HG03378 (cell line): ENCODE data around the gene PLEKHG4B.
"Not testable (repeated sequence)": the region's sequence is repeated elsewhere in the genome, so short reads cannot be mapped to it uniquely, and the experiment has no call there.

Source experiments
- ATAC-seq: cut with Tn5 transposase; IDR thresholded peaks from one replicate; pipeline ENCODE4 v1.9.1; 2021; ENCODE audit warnings: mild to moderate bottlenecking, moderate library complexity; ENCODE audit not compliant: unreplicated experiment

The PLEKHG4B gene

DNA sequence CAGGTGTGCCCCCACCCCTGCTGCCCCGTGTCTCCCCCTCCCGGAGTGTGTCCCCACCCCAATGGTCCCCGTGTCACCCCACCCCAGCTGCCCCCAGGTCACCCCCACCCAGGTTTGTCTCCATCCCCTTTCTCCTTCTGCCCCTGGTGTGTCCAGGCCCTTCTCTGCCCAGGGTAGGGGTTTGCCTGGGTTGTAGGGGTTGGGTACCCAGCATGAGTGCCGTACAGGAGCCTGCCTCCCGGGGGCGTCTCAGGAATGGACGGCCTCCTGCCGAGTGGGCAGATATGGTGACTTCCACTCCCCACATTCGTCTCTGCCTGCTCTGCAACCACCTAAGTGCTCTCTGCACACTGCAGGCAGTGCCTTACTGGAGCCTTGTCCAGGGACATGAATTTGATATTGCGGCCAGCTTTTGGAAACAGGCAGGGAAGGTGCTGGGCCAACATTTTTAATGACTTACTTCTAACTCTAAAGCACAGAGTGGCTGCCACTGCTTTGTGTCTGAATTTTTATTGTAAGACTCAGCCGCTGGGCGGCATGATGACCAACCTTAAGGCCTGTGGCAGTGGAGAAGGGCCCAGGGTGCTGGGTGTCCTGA lies 106.0 kb downstream of the PLEKHG4B start:
- no peak for ATAC-seq

- no peak for ATAC-seq
These were observed 106.7 kb downstream of the PLEKHG4B start for GRCh38 chr5:198516-199196.

DNA sequence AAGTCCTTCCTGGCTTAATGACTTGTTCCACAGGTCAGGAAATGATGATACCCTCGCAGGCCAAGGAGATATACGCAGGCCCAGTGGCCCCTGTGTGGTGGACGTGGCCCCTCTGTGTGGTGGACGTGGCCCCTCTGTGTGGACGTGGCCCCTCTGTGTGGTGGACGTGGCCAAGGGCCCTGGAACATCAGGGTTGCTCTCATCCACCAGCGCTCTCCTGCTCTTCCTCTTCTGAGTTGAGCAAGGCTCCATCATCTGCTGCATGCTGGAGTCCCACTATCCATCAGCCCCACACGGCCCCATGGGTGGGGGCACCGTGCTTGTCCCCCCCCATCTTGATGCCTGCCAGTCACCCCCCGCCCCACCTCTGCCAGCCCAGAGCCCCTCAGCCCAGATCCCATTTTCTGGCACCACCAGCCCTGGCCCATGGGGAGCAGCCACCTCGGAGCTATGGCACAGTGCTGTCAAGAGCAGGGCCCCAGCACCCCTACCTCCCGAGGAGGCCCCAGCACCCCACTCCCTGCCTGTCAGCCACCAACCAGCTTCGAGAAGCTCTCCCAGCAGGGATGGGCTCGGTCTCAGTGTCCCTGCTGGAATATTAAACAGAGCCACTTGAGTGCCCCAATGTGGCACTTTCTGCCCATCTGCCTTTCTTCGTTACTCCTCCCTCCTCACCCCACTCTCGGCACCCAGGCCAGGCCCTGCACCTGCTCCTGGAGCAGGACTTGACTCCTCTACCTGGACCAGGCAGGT lies 107.4 kb downstream of the PLEKHG4B start:
- ATAC-seq: no peak

DNA sequence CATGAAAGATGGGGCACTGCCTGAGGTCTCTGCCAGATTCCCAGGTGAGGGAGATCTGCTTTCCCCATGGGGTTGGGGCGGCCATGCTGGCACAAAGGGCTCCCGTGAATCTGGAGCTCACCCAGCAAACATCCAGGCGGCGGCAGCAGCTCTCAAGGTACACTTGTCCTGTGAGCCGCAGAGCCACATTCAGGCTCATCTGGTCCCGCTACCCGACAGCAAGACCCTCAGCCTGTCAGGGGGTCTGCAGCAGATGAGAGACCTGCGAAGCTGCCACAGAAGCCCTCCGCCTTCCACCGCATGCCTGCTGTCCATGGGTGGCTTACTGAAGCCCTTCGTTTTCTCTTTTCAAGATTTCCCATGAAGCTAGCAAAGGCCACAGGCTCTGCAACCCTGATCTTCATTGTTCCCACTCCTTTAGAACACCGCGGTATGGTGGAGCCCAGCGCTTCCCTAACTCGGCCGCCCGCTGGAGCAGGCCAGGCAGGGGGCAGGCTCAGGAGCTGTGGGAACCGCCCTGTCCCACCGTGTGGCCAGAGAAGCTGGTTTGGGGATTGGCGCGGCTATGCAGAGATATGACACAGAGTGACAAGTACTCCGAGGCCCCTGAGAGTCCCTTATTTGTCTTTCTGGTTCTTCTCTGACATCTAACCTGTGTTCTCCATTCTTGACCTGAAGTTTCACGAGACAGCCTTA lies 108.1 kb downstream of the PLEKHG4B start:
- no peak for ATAC-seq

DNA sequence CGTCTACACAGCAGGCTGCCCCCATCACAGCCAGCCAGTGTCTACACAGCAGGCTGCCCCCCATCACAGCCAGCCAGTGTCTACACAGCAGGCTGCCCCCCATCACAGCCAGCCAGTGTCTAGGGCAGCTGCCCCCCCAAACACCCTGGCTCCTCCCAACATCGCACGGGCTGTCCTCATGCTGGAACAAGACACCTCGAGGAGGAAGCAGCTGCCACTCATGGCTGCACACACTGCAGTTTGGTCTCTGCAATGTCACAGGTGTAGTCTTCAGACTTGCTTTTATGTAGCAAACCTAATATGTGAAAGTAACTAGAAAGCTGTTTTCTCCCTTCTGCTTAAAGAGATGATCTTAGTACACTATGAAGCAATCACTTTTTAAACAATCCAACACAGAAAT lies 109.0 kb downstream of the PLEKHG4B start:
- ATAC-seq: no peak

GRCh38 chr5:201672-202071 lies 109.7 kb downstream of the PLEKHG4B start:
- ATAC-seq: no peak

GRCh38 chr5:203246-203930 lies 111.4 kb downstream of the PLEKHG4B start:
- ATAC-seq: no peak

- ATAC-seq: no peak
These were observed 112.0 kb downstream of the PLEKHG4B start for GRCh38 chr5:204001-204400.

DNA sequence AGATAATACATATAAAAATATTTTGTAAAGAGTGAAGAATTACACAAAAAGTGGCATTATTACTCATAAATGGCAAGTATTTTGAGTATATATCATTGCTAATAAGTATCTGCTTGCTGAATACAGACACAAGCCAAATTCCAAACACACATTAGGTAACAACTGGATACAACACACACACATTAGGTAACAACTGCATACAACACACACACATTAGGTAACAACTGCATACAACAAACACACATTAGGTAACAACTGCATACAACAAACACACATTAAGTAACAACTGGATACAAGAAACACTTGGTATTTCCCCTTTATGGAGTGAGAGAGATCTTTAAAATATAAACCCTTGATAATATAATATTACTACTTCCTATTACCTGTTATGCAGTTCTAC lies 112.5 kb downstream of the PLEKHG4B start:
- ATAC-seq: no peak

DNA sequence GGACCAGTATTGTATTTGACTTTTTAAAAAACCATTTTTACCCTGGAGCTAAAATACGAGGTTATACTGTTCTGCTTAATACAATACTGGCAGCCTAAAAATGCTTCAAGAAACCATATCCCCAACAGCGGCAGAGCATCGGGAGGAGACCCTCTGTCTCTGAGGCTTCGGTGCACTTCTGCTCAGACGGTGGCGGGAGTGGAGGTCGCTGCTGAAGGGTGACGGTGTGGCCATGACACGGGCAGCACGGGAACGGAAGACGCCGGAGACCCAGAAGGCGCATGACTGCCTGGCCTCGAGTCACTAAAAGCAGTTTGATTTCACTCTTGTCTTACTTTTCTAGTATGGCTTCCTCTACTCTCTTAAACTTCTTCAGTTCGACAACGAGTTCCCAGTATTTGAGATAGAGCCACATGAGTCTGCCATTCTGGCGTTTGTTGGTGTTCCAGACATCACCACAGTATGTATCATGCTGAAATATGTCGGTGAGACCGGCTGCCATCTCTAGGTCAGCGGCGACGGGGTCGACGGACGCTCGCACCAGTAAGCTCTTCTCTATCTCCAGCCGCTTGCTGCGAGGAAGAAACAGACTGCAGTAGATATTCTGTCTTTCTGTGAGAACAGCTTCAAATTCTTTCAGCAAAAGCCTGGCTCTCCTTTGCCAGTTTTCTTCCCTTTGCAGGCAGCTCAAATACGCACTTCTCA lies 113.2 kb downstream of the PLEKHG4B start:
- no peak for ATAC-seq

DNA sequence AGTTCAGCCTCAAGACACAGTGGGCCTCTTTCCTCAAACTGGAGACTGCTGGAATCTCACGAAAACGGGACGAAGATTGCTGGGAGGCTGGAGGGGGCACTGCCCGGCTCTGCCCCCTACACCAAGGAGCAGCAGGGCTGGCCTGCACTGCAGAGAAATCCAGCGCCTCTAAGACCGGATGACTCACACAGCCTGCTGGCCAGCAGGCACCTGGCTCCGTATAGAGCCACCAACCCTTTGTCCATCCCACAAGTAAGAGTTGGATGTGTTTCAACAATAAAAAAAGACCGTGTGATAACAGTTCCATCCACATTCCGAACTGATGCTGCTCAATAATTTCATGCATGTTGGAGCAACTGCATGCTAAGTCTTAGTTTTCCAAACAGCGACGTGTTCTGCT lies 114.4 kb downstream of the PLEKHG4B start:
- no peak for ATAC-seq

DNA sequence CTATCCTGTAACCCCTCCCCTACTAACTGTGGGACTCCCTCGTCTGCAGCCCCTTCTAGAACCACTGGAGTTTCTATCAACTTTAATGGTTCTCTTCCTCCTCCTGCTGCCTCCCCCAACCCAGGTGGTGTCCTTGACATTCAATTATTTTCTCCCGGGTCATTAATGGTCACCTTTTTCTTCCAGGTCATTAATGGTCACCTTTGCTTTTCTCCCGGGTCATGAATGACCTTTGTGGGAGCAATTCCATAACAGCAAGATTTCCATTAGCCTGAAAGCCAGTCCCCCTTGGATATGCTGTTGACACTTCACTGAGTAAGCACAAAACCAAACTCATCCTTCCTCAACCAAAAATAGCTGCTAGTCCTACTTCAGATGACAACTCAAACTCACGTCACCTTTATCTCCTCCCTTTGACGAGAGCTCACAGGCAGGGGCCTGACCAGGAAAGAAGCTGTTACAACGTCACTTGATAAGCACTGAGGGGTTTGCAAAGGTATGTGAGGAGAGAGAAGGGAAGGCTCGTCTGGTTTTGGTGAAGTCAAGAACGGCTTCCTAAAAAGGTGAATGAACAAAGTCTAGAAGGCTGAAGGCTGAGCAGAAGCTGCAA lies 115.1 kb downstream of the PLEKHG4B start:
- ATAC-seq: no peak

DNA sequence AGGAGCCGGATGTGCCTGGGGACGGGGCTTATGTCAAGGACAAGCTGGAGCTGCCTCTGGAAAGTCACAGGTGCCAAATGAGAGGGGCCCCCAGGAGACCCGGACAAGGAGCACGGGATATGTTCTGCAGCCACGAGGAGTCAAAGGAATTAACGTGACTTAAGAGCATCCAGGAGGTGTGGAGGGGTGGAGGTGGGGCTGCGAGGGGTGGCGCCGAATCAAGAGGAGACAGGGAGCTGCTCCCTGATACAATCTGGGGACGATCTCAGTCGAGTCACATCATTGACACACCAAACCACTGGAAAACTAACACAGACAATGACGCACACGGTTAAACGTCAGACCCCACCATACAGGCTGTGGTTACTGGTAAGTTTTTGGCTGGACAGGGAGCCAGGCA lies 115.6 kb downstream of the PLEKHG4B start:
- ATAC-seq: no peak

DNA sequence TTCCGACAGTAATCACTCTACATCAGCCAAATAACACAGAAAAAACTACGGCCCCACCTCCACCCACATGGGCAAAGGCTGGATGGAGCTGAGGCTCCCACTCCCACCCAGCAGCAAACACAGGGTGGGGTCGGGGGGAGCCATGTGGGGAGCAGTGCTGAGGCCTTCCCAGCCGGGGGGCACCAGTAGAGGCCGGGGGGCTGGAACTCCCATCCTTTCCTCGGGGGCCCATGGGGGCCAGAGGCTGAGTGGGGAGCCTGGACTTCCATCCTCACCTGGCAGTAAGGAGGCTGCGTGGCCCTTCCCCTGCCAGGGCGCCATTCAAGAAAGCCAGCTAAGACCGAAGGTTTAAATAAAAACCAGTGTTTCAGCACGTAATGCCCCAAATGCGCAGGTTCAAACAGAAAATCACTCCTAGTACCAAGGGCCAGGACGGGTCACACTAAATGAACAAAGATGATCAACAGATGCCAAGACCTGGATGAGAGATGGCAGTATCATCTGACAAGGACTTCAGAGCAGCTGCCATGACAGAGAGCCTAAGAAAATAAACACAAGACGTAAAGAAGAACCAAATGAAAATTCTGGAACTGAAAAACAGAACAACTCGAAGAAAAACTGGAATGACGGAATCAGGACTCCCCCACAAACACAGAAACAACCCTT lies 116.6 kb downstream of the PLEKHG4B start:
- no peak for ATAC-seq

- ATAC-seq: no peak
These were observed 121.9 kb downstream of the PLEKHG4B start for GRCh38 chr5:213803-214395.

DNA sequence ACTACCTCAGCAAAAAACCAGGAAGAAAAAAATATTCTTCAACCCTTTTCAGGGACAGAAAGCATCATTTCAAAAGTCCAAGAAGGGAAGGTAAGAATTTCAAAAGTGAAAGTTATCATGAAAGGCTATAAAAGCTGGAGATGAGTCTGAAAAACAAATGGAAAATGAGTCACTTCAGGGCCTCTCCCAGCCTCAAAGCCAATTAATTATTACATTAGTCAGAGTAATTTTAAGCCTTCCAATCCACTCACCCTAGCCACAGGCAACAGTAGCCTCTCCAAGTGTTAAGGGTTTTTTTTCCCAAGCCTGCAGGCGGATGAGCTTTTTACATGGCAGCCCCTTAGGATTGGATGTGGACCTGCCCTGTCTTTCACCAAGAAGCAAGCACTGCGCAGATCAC lies 123.3 kb downstream of the PLEKHG4B start:
- not testable (repeated sequence) for ATAC-seq

DNA sequence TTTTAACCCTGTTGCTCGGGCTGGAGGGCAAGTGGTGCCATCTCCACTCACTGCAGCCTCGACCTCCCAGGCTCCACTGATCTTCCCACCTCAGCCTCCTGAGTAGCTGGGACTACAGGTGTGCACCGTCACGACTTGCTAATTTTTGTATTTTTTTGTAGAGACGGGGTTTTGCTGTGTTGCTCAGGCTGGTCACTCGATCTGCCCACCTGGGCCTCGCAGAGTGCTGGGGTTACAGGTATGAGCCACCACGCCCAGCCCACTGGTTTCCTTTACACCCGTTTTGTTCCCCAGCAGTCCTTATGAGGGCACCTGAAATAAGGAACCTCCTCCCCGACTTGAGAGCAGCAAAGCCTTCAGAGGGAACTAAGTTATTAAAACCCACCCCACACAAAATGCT lies 124.1 kb downstream of the PLEKHG4B start:
- not testable (repeated sequence) for ATAC-seq

- ATAC-seq: peak; percentile 49
These were observed 125.8 kb downstream of the PLEKHG4B start, which contains the start of the genes CCDC127 and SDHA for GRCh38 chr5:217494-218456. Gene CCDC127, minus strand, starts transcription at chr5:218153. Its CDS starts 1,304 bp downstream, at chr5:216849. Gene SDHA, plus strand, starts transcription at chr5:218320. Its CDS starts 36 bp downstream, at chr5:218356.
